HG02981 (cell line): Measurements from ENCODE around the gene ERMARD.

Experiments used
- ATAC-seq: cut with Tn5 transposase; IDR thresholded peaks from one replicate; pipeline ENCODE4 v1.9.1; 2021; ENCODE audit warnings: mild to moderate bottlenecking, moderate library complexity; ENCODE audit not compliant: unreplicated experiment

ERMARD gene

DNA sequence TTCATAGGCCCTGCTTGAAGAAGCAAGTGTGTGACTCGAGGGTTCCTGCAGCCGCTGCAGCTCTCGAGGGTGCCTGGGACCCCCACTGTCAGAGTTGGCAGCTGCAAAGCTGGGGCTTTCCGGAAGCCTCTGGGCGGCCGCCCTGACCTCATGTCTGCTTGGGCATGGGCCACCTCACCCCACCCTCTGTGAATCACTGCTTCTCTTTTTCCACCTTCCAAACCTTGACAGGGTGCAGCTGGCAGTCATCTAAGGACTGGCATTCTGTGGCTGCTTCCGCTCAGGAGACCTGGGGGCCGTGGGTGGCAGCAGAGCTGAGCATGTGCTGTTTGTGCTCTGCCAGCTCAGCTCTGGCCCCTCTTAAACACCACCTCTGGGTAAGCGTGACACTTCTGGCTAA, 32.0 kb downstream of the ERMARD start:
- ATAC-seq, result no peak

DNA sequence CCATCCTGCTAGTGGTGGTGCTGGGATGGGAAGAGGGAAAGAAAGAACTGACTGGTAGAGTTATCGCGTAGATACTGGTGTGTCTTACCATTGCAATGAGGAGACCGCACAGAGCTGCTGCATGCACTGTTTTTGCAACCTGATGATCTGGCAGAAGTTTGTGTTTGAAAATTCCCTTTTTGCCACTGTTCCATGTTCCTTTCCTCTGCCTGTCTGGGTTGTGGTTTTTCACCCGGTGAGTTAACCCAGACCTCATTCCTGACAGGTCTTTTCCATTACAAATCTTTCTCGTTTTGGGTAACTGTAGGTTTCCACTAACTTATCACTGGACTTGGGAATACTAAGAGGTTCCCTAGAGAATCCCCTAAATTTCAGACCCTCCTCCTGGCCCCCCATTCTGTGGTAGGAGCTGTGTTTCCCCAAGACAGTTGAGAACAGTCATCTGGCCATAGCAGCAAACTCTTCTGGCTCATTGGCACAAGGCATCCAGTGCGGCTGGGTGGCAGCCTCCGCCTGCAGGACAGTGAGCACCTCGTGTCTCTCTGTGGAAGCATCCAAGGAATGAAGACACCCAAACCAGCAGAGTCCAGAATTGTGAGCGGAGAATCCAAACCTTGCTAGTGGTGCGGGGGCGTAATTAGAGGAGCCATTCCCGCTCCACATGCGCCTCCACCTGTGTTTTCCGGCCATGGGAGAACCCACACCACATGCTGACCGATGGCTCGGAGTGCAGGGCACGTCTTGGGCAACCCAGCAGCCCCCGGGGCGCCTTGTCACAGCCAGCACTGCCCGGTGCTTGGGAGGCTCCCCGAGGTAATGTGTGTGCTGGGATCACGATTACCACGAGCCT, 32.8 kb downstream of the ERMARD start:
- no peak for ATAC-seq

DNA sequence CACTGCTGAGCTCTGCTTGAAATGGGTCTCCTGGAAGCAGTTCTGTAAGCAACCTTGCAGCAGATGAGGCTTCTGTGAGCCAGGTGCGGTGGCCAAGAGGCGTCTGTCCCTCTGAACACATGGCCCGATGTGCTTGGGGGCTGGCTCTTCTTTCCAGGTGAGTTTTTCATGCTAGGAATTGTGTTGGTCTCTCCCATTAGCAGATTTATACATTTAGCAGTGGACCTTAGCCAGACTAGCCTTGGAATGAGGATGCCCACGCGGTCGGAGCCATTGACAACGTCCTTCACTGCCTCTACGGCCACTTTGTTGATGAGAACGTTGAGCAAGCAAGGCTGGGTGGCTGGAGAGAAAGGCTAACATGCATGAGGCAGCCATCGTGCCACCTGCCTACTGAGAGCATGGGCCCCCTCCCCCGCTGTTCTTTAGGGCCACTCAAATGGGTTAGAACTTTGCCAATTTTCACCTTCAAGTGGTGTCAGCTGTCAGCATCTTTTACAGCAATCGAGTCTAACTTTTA, 33.5 kb downstream of the ERMARD start:
- ATAC-seq, result no peak

DNA sequence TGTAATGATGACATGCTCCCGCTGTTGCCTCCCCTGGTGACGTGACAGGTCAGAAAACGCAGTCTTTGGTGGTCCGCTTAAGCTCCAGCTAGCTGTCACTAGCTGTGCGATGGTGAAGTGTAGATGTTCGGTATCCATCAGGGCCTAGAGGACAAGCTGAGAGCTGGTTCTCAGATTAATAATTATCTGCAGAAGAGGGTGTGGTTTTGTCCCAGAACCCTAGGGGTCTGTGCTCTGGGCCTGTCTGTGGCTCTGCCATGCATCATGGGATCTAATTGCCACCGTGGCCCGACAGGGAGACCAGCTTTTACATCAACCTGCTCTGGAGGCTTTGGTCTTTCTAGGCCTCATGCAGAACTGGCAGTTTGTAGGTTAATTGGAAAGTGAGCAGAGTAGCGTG, 34.1 kb downstream of the ERMARD start:
- no peak for ATAC-seq

DNA sequence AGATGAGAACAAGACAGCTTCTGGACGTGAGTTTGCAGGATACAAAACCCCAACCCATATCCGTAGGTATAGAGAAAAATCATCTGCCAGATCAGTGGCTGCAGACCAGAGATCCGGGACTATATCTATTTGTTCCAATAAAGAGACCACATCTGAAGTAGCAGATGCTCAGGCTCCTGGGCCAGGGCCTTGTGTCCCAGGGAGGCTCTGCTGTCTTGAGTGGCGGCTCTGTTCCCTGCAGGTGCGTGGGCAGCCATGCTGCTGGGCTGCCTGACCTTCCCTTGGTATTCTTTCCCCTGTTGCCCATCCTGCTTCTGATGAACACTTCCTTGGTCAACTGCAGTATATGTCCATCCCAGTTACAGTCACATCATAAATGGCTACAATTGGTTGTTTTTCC, 34.9 kb downstream of the ERMARD start:
- ATAC-seq, result no peak

DNA sequence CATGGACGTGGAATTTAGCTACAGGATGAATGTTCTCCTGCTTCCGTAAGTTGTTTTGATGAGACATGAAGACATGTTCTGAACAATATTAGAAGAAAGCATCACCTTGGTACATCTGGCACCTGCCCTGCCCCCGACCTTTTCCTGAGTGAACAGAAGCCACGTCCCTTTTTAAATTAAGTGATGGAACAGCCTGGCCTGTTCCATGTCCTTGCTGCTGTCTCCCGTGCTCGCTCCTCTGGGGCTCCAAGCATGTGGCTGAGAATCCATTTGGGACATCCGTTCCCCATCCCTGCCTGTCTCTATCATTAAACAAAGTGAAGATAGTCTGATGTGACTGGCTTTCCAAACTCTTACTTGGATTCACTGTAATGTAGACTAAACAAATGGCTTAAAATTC, 36.4 kb downstream of the ERMARD start:
- no peak for ATAC-seq

DNA sequence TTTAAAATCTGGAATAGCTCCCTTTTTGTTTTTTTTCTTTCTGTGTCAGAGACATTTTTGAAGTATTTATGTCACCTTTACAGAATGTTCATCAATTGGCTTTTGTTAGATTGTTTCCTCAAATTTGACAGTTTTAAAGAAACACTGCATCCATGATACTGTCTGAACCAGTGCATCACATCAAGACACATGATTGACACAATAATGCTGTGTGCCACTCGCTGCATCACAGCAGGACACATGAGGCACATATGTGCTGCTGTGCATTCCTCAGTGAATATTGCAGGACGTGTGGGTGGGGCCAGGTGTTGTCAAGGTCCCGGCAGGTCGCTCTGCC, 37.4 kb downstream of the ERMARD start:
- no peak for ATAC-seq

DNA sequence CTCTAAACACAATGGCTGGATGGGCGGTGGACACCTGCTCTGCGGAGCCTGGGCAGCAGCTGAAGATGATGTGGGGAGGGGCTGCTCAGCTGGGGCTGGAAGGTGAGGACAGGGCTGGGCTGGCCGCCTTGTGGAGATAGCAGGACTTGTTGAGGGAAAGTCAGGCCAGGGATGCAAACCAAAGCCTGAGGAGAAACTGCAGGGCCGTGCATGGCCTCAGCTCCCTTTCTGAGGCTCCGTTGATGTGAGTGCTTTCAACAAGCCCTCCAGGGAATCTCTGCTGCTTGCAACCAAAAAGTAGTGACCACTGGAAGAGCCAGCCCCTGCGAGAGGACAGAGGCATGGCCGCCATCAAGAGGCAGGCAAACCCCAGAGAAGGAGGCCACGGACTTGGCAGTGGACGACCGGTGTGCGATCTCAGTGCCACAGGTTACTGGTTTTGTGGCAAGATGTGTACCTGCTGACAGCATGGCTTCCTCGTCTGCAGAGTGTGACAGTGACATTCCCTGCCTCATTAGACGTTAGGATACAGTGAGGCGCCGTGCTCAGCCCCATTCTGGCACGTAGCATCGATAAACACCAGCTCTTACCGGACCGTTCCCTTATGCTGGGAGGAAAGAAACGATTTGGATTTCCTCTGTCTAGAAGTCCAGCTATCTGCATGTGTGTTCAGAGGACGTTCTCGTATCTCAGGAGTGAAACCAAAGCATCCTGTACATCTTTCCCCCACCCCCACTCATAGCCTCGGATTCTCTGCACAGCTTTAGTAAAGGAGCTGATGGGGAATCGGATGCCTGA, 37.9 kb downstream of the ERMARD start:
- no peak for ATAC-seq

DNA sequence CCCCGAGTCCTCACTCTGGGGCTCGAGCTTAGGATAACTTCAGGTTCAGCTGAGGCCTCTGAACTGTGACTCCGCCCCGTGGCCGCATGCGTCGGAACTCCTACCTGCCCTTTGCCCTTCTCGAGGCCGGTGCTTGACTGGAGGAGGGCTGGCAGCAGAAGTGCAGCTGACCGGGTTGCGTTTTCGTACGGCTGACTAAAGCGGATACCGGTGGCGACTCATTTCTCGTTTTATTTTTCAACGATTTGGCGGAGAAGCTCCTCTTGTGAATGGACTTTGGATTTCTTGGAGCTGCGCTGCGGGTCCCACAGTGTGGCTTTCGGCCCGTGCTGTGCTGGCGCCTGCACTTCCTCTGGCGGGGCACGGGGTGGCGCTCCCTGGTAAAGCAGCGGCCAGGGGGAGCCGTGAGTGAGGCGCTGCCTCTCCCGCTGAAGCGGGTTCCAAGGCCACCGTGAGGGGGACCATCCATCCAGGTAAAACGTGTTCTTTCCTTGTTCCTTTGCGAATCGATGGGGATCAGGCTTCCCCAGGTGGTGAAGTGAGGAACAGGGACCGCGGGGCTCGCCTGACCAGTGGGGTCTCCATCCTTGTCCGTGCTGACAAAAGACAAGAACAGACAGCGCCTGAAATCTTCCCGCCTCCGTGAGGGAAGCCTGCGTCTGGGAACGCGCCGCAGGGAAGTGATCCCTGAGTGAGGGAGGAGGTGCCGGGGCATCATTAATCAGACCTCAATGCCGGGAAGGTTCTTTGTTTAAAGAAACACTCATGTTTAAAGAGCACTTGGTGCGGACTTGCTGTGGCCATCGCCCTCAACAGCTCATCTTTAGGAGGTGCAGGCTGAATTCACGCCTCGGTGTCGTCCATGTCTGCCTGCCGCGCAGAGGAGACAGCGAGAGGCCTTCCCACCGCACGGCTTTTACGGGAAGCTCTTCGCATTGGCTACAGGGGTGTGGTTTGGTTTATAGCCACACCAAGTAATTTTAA, 38.8 kb downstream of the ERMARD start:
- peak; percentile 92 for ATAC-seq

DNA sequence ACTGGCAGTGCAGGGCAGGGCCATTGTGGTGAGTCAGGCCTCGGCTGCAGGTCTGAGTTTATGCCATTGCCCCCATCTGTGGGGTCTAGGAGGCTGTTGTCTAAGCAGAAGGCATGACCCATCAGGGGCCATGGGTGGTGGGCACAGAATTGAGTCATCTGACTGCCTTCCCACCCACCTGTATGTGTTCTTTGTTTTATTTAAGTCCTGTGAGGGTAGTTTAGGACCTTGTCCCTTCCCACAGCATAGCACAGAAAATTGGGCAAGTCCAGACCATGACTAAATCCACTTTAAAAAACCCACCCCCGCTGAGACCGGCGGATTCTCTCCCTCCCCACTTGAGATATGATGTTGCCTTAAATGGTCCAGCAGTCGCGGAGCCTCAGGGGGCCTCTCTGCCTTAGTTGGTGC, 40.3 kb downstream of the ERMARD start:
- no peak for ATAC-seq

DNA sequence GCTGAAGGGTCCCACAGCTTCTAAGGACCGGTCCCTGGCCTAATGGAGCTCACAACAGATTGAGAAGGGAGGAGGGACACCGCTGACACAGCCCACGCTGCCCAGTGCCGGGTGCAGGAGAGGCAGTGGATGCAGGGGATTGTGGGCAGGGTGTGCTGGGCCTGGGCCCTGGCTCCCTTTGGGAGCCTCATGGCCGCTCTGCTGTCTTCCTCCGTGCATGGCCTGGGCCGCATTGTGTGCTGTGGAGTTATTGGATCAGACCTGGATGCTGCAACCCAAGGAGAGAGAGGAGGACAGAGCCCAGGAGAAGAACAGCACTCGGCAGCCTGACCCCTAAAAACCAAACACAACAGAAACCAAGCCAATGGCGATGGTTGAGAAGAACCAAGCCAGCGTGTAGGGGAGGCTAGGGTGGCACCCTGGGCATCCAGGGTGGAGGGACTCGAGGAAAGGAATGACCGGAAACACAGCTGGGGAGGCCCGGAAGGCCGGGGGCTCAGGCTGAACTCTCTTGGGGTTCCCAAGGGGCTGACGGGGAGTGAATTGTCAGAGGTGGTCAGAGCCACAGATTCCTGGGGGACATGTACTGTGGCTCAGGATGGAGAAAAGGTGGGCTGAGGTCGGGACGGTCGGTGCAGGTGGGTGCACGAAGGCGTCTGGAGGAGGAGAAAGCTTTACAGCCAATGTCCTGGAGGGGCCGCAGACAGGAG, 41.0 kb downstream of the ERMARD start:
- ATAC-seq, result no peak

DNA sequence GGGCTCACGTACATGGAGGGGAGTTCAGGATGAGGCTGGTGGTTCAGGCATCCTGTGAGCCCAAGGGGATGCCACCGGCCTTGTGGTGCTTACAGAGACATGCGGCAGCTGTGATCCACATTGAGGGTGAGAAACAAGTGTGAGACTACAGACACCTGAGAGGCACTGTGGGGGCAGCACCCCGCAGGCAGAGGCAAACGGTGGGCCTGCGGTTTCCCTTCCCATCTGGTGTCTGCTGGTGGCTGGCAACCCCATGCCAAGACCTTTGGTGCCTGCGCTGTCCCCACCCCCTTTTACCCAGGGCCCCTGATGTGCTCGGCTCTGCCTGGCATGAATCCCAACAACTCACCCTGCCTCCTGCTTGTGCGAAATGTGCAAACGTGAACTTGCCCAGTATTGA, 42.0 kb downstream of the ERMARD start:
- ATAC-seq, result no peak

DNA sequence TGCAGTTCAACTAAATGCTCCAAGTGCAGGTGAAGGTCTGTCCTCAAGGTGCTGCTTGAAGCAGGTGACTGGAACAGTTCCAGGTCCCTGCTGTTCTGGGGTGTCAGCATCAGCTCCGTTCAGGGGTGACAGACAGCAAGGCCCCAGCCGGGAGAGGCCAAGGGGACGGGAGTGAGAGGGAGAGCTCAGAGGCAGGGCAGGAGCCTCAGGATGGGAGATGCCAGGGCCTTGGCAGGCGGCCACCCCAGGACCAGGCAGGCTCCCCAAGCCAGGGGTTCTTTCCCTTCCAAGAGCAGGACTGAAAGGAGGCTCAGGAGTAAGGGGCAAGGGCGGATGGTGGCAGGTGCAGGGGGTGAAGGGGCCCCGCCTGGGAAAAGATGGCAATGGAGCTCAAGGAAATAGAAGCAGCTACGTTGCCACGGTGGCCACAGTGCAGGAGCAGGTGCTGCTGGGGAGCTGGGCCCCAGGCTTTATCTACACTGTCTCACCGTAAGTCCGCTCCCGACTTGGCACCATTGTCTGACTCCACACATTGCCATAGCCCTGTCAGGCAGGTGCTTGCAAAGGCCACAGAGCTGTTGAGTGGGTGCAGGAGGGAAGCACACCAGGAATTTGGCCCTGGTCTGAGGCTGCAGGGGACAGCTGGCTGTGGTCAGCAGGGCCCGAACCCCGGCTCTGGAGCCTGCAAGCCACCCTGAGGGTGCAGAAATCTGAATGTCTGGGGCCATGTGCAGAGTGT, 43.1 kb downstream of the ERMARD start:
- ATAC-seq, result no peak

DNA sequence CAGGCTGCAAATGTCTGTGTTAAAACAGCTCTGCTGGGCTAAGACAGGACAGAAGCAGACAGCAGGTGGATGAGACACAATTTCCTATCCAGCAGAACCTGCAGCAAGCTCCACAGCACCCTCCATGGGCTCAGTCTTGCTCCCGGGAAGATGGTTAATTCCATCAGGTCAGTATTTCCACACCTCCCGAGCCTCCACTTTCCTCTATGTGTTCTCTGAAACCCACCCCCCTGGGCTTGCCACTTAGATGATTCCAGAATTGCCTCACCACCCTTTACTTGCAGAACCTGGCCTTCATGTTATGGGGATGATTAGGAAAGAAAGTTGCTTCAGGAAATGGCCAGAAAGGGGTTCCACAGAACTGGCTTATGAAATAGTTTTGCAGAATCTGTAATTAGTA, 43.8 kb downstream of the ERMARD start:
- no peak for ATAC-seq

DNA sequence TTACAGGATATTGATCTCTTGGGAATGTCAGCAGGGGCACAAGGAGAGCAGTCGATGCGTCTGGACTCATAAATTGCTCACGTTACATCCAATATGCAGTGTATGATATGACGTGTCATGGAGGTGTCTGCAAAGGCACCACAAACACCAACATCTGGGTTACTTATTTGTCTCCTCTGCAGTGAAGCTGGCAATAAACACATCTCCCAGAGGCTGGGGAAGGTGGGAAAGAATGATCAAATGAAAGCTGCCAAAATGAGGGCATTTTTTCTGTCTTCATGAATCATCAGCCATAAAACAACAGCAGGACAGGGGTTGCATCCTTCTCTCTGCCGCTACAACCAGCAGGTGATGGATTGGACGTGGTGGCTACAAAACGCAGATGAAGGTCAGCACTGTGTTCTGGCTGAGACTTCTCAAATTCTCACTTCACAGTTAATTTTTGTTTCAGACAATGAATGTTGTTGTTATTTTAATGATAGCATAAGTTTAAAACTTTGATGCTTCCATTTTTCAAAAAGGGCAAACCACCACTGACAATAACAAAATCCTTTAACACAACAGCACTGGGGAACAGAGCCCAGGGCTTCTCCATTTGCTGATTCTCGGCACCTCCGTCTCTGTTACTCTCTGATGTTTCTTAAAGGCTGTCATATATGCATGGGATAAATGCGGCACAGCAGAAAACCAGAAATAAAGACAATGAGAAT, 47.5 kb downstream of the ERMARD start:
- no peak for ATAC-seq

DNA sequence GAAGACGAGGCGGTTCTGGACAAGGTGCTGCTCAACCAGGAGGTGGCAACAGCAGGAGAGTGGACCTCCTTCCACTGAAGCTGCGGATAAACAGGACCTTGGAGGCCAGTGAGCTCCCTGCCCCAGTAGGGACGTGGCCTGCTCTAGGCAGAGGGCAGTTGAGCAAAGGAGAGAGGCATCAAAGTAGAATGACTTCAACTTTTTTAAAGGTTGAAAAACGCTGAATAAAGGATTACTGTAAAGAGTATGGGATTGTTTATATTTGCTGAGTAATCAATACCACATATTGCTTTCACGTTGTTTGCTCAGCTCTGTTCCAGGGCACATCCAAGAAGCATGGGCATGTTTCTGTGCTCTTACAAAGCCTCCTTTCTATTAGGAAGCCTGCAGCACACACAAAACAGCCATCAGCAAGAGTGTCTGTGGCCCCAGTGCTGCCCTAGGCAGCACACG, 48.1 kb downstream of the ERMARD start:
- no peak for ATAC-seq

DNA sequence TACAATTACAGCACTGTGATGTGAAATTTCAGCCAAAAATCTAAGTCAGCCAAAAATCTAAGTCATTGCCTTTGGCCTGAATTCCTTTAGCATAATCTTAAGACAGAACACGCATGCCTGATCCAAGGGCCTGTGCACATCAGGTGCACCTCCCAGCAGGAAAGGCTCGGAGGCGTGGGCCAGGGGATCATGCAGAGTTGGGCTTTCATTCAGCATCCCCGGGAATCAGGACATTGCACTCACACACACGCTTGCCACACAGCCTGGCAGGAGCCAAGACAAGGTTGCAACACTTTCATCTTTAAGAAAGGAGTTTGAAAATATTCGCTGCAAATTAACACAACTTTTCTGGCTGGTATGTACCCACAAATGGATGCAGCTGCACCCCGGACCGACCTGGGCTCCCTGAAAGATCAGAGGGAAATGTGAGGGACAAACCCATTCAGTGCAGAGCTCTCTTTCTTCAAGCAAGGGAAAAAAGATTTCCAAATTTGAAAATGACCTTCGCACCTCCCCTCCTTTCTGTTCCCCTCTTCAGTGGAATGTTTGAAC, 48.8 kb downstream of the ERMARD start:
- no peak for ATAC-seq

DNA sequence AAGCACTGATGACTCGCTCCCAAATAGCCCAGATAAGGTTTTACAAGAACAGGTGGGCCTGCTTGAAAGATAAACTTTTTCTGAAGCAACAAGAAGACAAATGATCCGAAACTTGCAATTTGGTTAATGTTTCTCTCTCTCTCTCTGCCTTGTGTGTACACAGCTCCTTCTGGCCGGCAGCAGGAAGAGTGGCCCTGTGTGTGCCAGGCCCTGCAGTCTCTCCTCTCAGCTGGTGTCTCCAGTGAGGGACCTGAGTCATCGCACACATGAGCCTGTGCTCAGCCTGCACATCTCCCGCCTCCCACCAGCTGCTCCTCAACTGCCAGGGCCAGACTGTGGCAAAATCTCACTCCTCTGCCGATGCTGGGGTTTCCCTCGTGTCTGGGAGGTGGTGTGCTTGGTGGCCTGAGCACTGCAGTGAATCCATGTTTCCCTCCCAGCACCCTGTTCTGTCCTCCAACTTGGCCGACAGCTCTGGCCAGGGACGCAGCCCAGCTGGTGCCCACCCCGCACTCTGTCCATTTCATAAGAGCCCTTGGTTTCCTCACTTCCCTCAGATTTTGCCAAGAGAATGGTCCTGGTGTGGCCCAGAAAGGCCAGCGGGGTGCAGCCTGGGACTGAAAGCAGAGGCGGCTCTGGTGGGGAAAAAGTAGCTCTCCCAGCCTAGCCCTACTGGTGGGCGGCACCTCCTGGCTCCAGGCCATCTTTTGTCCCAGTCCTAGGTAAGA, 49.4 kb downstream of the ERMARD start:
- ATAC-seq, result no peak
